Hippocampal formation (tissue), 2 donors: Measurements from ENCODE around the gene MUC5B.

ENCODE experiments used
- DNase-seq, 2 donors: peaks; one replicate each; lab custom pipeline; 2025; lab: John Stamatoyannopoulos, UW

Gene MUC5B

GRCh38 chr11:1285316-1285744 is 62.5 kb downstream of the MUC5B start:
- DNase-seq = no peak

- no peak for DNase-seq
Observed at GRCh38 chr11:1285876-1286275, 63.0 kb downstream of the MUC5B start.

- DNase-seq = no peak
Observed at GRCh38 chr11:1287928-1288327, 65.1 kb downstream of the MUC5B start.

GRCh38 chr11:1288426-1289151 is 65.7 kb downstream of the MUC5B start:
- no peak for DNase-seq

GRCh38 chr11:1289211-1289935 is 66.5 kb downstream of the MUC5B start:
- DNase-seq = no peak

GRCh38 chr11:1290052-1291040 is 67.5 kb downstream of the MUC5B start:
- no peak for DNase-seq

GRCh38 chr11:1291295-1292017 is 68.6 kb downstream of the MUC5B start:
- DNase-seq = no peak

- DNase-seq = peak in 1 of 2 donors; percentile 42
Observed at GRCh38 chr11:1292018-1292643, 69.3 kb downstream of the MUC5B start.

- DNase-seq = no peak
Observed at GRCh38 chr11:1292644-1293618, 70.1 kb downstream of the MUC5B start.

- no peak for DNase-seq
Observed at GRCh38 chr11:1293619-1294015, 70.8 kb downstream of the MUC5B start.

- no peak for DNase-seq
Observed at GRCh38 chr11:1295086-1295485, 72.2 kb downstream of the MUC5B start.

GRCh38 chr11:1295591-1295990 is 72.7 kb downstream of the MUC5B start:
- no peak for DNase-seq

- DNase-seq = no peak
Observed at GRCh38 chr11:1296287-1296686, 73.4 kb downstream of the MUC5B start.

- DNase-seq = no peak
Observed at GRCh38 chr11:1297011-1297575, 74.2 kb downstream of the MUC5B start.

GRCh38 chr11:1297576-1298473 is 75.0 kb downstream of the MUC5B start:
- DNase-seq = no peak

- peak in 1 of 2 donors; percentile 48 for DNase-seq
Observed at GRCh38 chr11:1298695-1299492, 76.0 kb downstream of the MUC5B start.

- no peak for DNase-seq
Observed at GRCh38 chr11:1299621-1300020, 76.8 kb downstream of the MUC5B start.

GRCh38 chr11:1300121-1300520 is 77.3 kb downstream of the MUC5B start:
- no peak for DNase-seq
